BLaER1 treated with 17β-estradiol and CSF1 and Interleukin-3, amounts not matched to agents 10 nM and 100 nM (cell line): ENCODE data around the gene CNOT9.
A peak's percentile ranks its signal among the peaks of the same experiment; 100 is the strongest.
"Not testable (repeated sequence)": the region's sequence is repeated elsewhere in the genome, so short reads cannot be mapped to it uniquely, and the experiment has no call there.

Experiments used
- H3K27ac ChIP-seq, 11 experiments: shearing (Covaris generic); formaldehyde crosslinking; 2 replicates each; pipeline ENCODE4 v1.8.1; 2022
- H3K27me3 ChIP-seq, 11 experiments: shearing (Covaris generic); formaldehyde crosslinking; 2 replicates each; pipeline ENCODE4 v1.8.1; 2022
- H3K36me3 ChIP-seq, 11 experiments: shearing (Covaris generic); formaldehyde crosslinking; 2 replicates each; pipeline ENCODE4 v1.8.1; 2022
- H3K4me1 ChIP-seq, 10 experiments: shearing (Covaris generic); formaldehyde crosslinking; 2 replicates each; pipeline ENCODE4 v1.8.1; 2022
- H3K4me2 ChIP-seq, 11 experiments: shearing (Covaris generic); formaldehyde crosslinking; 2 replicates each; pipeline ENCODE4 v1.8.1; 2022
- H3K4me3 ChIP-seq, 10 experiments: shearing (Covaris generic); formaldehyde crosslinking; 2 replicates each; pipeline ENCODE4 v1.8.1; 2022
- H3K9ac ChIP-seq, 11 experiments: shearing (Covaris generic); formaldehyde crosslinking; 2 replicates each; pipeline ENCODE4 v1.8.1; 2022
- H3K9me3 ChIP-seq, 11 experiments: shearing (Covaris generic); formaldehyde crosslinking; replicated peaks in 1 of 11; 2 replicates each; pipeline ENCODE4 v1.8.1; 2022
- H4K20me1 ChIP-seq, 11 experiments: shearing (Covaris generic); formaldehyde crosslinking; 2 replicates each; pipeline ENCODE4 v1.8.1; 2022
- Cebpa-rat ChIP-seq, 11 experiments: shearing (Covaris generic); IDR thresholded peaks; 2 replicates each; pipeline ENCODE4 v1.8.1; 2022

The CNOT9 gene, protein sequence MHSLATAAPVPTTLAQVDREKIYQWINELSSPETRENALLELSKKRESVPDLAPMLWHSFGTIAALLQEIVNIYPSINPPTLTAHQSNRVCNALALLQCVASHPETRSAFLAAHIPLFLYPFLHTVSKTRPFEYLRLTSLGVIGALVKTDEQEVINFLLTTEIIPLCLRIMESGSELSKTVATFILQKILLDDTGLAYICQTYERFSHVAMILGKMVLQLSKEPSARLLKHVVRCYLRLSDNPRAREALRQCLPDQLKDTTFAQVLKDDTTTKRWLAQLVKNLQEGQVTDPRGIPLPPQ

DNA sequence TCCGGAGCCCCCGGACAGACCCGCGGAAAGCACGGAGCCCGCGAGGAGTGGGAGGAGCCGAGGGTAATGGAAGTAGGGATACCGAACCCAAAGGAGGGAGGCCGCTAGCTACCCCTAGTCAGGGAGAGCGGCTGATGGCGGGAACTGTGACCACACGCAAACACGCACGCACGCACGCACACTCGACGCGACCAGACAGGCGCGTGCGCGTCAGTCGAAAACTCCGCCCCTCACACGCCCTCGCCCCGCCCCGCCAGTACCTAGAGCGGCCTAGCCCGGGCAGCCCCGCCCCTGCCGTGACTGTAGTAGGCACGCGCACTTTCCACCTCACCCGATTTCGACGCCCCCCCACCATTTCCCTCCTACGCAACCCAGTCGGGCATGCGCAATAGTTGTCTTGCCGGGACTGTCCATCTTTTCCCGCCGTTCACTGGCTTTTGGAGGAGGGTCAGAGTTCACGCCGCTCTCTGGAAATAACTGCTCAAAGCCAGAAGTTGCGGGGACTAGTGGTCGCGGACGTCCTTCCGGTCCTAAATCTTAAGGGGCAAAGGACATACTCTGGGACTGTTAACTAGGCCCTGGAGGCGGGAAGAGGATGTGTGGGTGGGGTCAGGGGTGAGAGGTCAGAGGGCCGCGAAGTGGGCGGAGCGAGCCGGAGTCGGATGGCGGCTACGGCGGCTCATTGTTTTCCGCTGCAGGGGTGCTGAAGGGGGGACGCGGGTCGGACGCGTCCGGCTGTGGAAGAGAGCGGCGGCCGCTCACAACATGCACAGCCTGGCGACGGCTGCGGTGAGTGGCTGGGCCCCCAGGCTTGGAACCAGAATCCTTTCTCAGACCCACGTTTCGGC, at the start of gene CNOT9, which contains the start of gene USP37:
CNOT9 (plus strand) TSS at position 650 of the 848 bp plus-strand sequence; CDS start at position 766, 116 bp downstream.
USP37 (minus strand) TSS at position 162 of the 848 bp plus-strand sequence. CDS start 9,698 bp downstream, outside the sequence.
- Histone ChIP-seq H3K9me3 (no peaks in the 10 kb centered on the region), H3K4me3 (peak within 1 kb of the TSS; percentile 79 to 95 (median 86)), H3K27me3 (no peaks in the 10 kb centered on the region), H3K36me3 (peaks cover 29 to 64% (median 49%) of the 10 kb centered on the region in 11 experiments), H3K9ac (peak within 1 kb of the TSS; percentile 91 to 98 (median 95)), H3K4me1 (peaks cover 33 to 44% (median 41%) of the 10 kb centered on the region in 10 experiments), H4K20me1 (peaks cover 7 to 56% (median 40%) of the 10 kb centered on the region in 11 experiments; a peak in 21 of 22 replicates), H3K27ac (peak within 1 kb of the TSS; percentile 84 to 98 (median 95)), H3K4me2 (peak within 1 kb of the TSS; percentile 85 to 99 (median 94))
- TF ChIP-seq Cebpa-rat (IDR thresholded peaks at IDR 0.05), result no peak

DNA sequence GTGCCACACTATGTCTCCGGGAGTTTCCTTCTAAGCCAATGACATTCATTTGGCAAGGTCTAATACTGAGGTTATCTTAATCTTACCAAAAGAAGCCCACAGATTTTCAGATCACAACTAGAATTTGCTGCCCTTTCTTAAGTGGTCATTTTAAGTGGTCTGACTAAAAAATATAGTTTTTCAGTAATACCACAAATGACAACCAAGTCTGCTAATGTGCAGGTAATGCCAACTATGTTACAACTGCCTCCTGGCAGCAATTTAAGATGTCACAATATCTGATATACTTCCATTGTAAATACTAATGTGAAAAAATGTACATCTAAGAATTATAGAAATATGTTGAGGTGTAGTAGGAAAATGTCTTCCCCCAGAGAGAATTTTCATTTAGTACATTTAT, 49.8 kb upstream of the CNOT9 start:
- no peak overlapping the region for H3K4me3 ChIP-seq
- no peak overlapping the region for H3K4me2 ChIP-seq
- H3K27me3 ChIP-seq, result no peaks in the 10 kb centered on the region
- H3K9ac ChIP-seq, result no peak overlapping the region
- no peak for TF ChIP-seq Cebpa-rat (IDR thresholded peaks at IDR 0.05)
- no peaks in the 10 kb centered on the region for H3K4me1 ChIP-seq
- peaks cover 0 to 9% (median 5%) of the 10 kb centered on the region in 11 experiments; a peak in 13 of 22 replicates for H3K9me3 ChIP-seq
- no peak overlapping the region for H3K27ac ChIP-seq
- peaks cover 37 to 100% (median 83%) of the 10 kb centered on the region in 11 experiments for H3K36me3 ChIP-seq
- H4K20me1 ChIP-seq, result no peaks in the 10 kb centered on the region

DNA sequence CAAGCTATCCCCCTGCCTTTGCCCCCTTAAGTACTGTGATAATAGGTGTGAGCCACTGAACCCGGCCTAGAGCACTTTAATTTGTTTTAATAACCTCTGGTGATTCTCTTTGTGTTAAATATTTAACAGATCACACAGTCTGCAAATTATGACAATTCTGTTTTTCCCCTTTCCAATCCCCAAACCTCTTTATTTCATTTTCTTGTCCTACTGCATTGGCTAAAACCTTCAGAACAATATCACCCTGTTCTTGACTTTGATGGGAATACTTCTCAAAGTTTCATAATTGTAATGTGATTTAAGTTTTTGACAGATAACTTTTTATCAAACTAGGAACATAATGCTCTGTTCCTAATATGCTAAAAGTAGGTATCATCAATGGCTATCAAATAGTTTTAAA, 45.0 kb upstream of the CNOT9 start:
- no peak for TF ChIP-seq Cebpa-rat (IDR thresholded peaks at IDR 0.05)
- H3K9ac ChIP-seq, result no peak overlapping the region
- H4K20me1 ChIP-seq, result no peaks in the 10 kb centered on the region
- peaks cover 71 to 100% (median 96%) of the 10 kb centered on the region in 11 experiments for H3K36me3 ChIP-seq
- peaks cover 40 to 53% (median 51%) of the 10 kb centered on the region in 11 experiments for H3K9me3 ChIP-seq
- H3K4me2 ChIP-seq, result no peak overlapping the region
- H3K4me1 ChIP-seq, result no peaks in the 10 kb centered on the region
- H3K27me3 ChIP-seq, result no peaks in the 10 kb centered on the region
- no peak overlapping the region for H3K4me3 ChIP-seq
- H3K27ac ChIP-seq, result no peak overlapping the region

DNA sequence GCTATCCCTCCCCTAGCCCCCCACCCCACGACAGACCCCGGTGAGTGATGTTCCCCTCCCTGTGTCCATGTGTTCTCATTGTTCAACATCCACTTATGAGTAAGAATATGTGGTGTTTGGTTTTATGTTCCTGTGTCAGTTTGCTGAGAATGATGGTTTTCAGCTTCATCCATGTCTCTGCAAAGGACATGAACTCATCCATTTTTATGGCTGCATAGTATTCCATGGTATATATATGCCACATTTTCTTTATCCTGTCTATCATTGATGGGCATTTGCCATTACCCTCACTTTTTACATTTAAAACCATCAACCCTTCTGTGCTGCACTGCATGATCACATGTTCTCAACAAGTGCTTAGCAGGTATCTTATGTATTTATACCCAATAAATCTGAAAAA, 40.2 kb upstream of the CNOT9 start:
- H3K36me3 ChIP-seq, result peaks cover 96 to 100% (median 99%) of the 10 kb centered on the region in 11 experiments
- not testable (repeated sequence) for H3K27me3 ChIP-seq

DNA sequence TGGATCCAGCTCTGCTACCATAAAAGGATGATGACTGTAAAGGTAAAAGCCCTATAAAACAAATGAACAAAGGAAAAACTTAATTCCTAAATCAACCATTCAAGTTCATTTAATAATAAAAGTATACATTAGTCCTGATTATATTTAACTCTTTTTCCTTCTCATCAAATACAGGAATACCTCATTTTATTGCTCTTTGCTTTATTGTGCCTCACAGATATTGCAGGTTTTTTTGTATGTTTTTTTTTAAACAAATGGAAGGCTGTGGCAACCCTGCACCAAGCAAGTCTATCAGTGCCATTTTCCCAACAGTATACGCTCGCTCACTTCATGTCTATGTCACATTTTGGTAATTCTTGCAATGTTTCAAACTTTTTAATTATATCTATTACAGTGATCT, 38.6 kb upstream of the CNOT9 start:
- H3K9me3 ChIP-seq, result peaks cover 39 to 48% (median 47%) of the 10 kb centered on the region in 11 experiments
- TF ChIP-seq Cebpa-rat (IDR thresholded peaks at IDR 0.05), result no peak
- H3K4me2 ChIP-seq, result no peak overlapping the region
- H3K4me3 ChIP-seq, result no peak overlapping the region
- no peaks in the 10 kb centered on the region for H3K4me1 ChIP-seq
- H4K20me1 ChIP-seq, result no peaks in the 10 kb centered on the region
- no peak overlapping the region for H3K9ac ChIP-seq
- H3K36me3 ChIP-seq, result peaks cover 93 to 100% (median 100%) of the 10 kb centered on the region in 11 experiments
- H3K27me3 ChIP-seq, result no peaks in the 10 kb centered on the region
- H3K27ac ChIP-seq, result no peak overlapping the region

More for the DNA sequence above, 40.2 kb upstream of the CNOT9 start:
- not testable (repeated sequence) for H4K20me1 ChIP-seq, H3K4me2 ChIP-seq, H3K27ac ChIP-seq, H3K4me3 ChIP-seq, H3K4me1 ChIP-seq, H3K9ac ChIP-seq
- H3K9me3 ChIP-seq, result peaks cover 49 to 64% (median 62%) of the 10 kb centered on the region in 11 experiments

DNA sequence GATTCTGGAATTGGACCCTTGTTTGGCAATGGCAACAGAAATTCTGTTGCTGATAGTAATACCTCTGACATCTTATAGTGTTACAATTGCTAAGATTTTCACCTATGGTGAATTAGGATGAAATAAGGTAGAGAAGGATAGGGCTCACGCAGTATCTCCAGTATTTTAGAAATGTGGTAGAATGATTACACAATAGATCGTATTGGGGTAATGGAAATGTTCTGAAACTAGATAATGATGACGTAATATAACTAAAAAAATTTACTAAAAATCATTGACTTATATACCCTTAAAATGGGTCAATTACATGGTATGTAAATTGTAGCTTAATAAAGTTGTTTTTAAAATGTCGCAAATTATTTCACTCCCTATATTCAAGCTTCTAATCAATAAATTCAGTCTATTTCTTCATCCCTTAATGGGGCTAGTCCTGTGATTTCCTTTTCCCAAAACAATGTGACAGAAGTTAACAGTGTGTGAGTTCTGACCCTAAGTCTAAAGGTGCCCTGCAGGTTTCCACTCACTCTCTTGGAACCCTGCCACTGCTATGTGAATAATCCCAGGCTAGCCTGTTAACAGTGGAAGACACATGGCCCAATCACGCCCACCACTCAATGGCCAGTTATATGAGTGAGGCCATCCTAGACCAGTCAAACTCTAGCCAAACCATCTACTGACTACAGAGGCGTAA, 31.7 kb upstream of the CNOT9 start:
- Histone ChIP-seq H3K36me3 (peaks cover 92 to 100% (median 99%) of the 10 kb centered on the region in 11 experiments), H3K27ac (no peak overlapping the region), H4K20me1 (peaks cover 0 to 16% (median 4%) of the 10 kb centered on the region in 11 experiments; a peak in 7 of 22 replicates), H3K4me1 (no peaks in the 10 kb centered on the region), H3K9me3 (no peaks in the 10 kb centered on the region), H3K9ac (no peak overlapping the region), H3K4me2 (no peak overlapping the region), H3K4me3 (no peak overlapping the region), H3K27me3 (no peaks in the 10 kb centered on the region)
- TF ChIP-seq Cebpa-rat (IDR thresholded peaks at IDR 0.05), result peak in 2 of 11 experiments; percentile 27 to 36; a peak in 2 of 22 replicates

DNA sequence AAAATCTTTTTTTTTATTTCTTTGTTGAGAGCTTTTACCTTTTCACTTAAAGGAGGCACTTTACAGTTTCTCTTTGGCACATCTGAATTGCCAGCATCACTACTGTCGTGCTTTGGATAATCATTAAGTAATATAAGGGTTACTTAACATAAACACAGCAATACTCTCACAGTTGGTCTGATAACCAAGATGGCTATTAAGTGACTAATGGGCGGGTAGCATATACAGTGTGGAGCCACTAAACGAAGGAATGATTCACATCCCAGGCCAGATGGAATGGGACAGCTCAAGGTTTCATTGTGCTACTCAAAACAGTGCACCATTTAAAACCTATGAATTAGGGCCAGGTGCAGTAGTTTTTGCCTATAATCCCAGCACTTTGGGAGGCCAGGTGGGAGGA, 28.6 kb upstream of the CNOT9 start:
- Histone ChIP-seq H4K20me1 (peaks cover 0 to 16% (median 4%) of the 10 kb centered on the region in 11 experiments; a peak in 7 of 22 replicates), H3K4me1 (no peaks in the 10 kb centered on the region), H3K27me3 (no peaks in the 10 kb centered on the region), H3K36me3 (peaks cover 94 to 100% (median 99%) of the 10 kb centered on the region in 11 experiments), H3K27ac (no peak overlapping the region), H3K9ac (no peak overlapping the region), H3K4me3 (no peak overlapping the region), H3K4me2 (no peak overlapping the region), H3K9me3 (no peaks in the 10 kb centered on the region)
- no peak for TF ChIP-seq Cebpa-rat (IDR thresholded peaks at IDR 0.05)

DNA sequence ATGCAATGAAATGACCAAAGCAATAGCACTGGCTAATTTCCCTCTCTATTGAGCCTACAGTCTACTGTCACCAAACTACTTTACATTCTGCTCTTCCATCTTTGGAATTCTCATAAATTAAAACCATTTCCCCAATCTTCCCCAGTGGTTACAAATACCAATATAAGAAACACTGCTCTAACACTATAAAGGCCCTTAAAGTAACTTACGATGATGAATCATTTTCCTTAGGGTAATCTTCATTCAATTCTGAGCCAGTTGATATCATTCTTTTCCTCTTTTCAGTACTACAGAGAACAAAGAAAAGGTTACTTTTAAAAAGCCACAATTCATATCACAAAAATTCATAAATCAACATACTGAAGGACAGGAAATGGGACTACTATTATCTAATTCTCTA, 22.6 kb upstream of the CNOT9 start:
- H3K4me2 ChIP-seq, result no peak overlapping the region
- H3K9me3 ChIP-seq, result no peaks in the 10 kb centered on the region
- no peak overlapping the region for H3K9ac ChIP-seq
- peaks cover 74 to 100% (median 97%) of the 10 kb centered on the region in 11 experiments for H3K36me3 ChIP-seq
- no peak overlapping the region for H3K27ac ChIP-seq
- no peaks in the 10 kb centered on the region for H3K27me3 ChIP-seq
- peaks cover 0 to 8% (median 0%) of the 10 kb centered on the region in 11 experiments; a peak in 2 of 22 replicates for H4K20me1 ChIP-seq
- no peak for TF ChIP-seq Cebpa-rat (IDR thresholded peaks at IDR 0.05)
- H3K4me3 ChIP-seq, result no peak overlapping the region
- H3K4me1 ChIP-seq, result peaks cover 0 to 8% (median 0%) of the 10 kb centered on the region in 10 experiments; a peak in 1 of 20 replicates
